Measurements from ENCODE around the gene ADAM17. TPM values are rescaled to one million over a fixed set of nuclear protein-coding genes. Genes with fewer than 3 reads are reported as not detected.

Gene ADAM17
- 26.6 and 28.4 TPM in 2 replicates for total RNA-seq

DNA sequence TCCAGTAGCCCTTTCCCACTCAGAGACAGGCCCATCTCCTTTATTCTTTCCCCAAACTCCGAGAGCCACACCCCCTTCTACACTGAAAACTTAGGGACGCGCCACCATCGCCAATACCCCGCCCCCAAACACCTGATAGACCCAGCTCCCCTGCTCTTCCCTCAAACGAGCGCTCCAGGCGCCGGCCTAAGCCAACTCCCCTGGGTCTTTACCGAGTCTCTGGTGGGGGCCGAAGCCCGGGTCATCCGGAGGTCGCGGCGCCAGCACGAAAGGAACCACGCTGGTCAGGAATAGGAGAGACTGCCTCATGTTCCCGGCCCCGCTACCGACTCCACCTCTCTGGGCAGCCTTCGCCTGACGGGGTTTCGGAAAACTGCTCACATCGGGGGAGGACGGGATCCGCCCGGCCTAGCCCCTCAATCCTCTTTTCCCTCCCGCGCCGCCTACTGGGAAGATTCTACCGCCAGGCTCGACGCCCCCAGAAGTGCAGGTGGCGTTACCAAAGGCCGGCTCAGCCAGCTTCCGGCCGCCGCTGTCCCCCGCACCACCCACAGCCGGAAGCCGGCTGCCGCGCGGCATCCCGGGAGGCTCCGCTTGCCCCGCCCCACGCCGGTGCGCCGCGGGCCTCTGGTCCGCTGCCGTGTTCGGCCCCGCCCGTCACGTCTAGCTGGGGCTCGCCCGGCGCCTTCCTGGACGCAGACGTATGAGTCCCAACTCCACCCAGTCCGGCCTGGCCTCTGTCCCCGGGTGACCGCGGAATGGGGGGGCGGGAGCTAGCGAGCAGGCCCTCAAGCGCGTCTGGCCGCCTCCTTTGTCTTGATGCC, at the start of gene ADAM17:
TSS of gene ADAM17 (minus strand) at position 534 of the 824 bp plus-strand sequence. CDS start at position 309, 225 bp downstream.

GRCh38 chr2:9474361-9475057, 81.1 kb downstream of the ADAM17 start, which contains the start of gene IAH1:
Gene IAH1 (plus strand): TSS chr2:9474551. CDS start chr2:9474567, 16 bp downstream.

Other genes with a start within 250 kb of the ADAM17 start
- 46.2 and 56.2 TPM in 2 replicates for gene ITGB1BP1, start 132.3 kb downstream of the ADAM17 start, total RNA-seq
- 46.2 and 51.8 TPM in 2 replicates for gene CPSF3, start 132.2 kb downstream of the ADAM17 start, total RNA-seq
- gene IAH1, start 81.3 kb downstream of the ADAM17 start, total RNA-seq = 48.3 and 51.8 TPM in 2 replicates
- 344 and 408 TPM in 2 replicates for gene YWHAQ, start 75.2 kb upstream of the ADAM17 start, total RNA-seq

Data from airway epithelial cell (primary cell).